ENCODE data around the gene ZNF554. TPM values are rescaled to one million over a fixed set of nuclear protein-coding genes. Genes with fewer than 3 reads are reported as not detected.
A peak's percentile ranks its signal among the peaks of the same experiment; 100 is the strongest.

ZNF554 gene
- total and polyA plus RNA-seq, 2 experiments from 2014 or later, result 2.0 to 7.5 TPM

DNA sequence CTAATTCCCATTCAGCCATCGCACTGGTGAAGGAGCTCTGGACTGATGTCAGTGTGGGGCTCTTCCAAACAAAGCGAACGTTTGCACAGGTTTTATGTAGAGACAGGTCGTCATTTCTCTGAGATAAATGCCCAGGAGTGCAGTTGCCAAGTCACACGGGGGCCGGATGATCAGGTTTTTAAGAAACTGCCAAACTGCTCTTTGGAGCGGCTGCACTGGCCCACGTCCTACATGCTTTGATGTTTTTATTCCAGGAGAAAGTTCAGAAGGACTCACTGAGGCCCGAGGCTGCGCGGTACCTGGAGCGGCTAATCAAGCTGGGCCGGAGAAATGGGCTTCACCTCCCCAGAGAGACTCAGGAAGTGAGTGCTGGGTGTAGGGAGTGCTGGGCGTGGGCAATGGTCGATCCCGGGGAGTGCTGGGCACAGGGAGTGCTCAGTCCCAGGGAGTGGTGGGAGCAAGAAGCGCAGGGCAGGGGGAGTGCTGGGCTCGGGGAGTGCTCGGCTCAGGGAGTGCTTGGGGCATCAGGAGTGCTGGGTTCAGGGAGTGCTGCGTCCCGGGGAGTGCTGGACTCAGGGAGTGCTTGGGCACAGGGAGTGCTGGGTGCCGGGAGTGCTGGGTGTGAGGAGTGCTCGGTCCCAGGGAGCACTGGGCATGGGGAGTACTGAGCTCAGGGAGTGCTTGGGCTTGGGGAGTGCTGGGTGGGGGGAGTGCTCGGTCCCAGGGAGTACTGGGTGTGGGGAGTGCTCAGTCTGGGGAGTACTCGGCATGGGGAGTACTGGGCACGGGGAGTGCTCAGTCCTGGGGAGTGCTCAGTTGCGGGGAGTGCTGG, 23.6 kb upstream of the ZNF554 start:
- no peak overlapping the region for H2AFZ ChIP-seq
- no peak overlapping the region for H3K4me3 Mint-ChIP-seq
- H3K27me3 Mint-ChIP-seq (ENCODE audit: insufficient read depth, low read depth, poor library complexity), result peaks cover 11% of the 10 kb centered on the region
- H3F3A ChIP-seq (replicated peaks; ENCODE audit: low read depth), result no peaks in the 10 kb centered on the region
- TF ChIP-seq ZNF331 (CRISPR knock-in tag; IDR thresholded peaks at IDR 0.05; ENCODE audit: low read depth) (no peak), JUNB (IDR thresholded peaks at IDR 0.05; ENCODE audit: unreplicated experiment) (no peak)
- TF ChIP-seq, protein P1, sequence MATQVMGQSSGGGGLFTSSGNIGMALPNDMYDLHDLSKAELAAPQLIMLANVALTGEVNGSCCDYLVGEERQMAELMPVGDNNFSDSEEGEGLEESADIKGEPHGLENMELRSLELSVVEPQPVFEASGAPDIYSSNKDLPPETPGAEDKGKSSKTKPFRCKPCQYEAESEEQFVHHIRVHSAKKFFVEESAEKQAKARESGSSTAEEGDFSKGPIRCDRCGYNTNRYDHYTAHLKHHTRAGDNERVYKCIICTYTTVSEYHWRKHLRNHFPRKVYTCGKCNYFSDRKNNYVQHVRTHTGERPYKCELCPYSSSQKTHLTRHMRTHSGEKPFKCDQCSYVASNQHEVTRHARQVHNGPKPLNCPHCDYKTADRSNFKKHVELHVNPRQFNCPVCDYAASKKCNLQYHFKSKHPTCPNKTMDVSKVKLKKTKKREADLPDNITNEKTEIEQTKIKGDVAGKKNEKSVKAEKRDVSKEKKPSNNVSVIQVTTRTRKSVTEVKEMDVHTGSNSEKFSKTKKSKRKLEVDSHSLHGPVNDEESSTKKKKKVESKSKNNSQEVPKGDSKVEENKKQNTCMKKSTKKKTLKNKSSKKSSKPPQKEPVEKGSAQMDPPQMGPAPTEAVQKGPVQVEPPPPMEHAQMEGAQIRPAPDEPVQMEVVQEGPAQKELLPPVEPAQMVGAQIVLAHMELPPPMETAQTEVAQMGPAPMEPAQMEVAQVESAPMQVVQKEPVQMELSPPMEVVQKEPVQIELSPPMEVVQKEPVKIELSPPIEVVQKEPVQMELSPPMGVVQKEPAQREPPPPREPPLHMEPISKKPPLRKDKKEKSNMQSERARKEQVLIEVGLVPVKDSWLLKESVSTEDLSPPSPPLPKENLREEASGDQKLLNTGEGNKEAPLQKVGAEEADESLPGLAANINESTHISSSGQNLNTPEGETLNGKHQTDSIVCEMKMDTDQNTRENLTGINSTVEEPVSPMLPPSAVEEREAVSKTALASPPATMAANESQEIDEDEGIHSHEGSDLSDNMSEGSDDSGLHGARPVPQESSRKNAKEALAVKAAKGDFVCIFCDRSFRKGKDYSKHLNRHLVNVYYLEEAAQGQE (IDR thresholded peaks at IDR 0.05; ENCODE audit: unreplicated experiment), result no peak
- peaks cover 74% of the 10 kb centered on the region for H3K36me3 Mint-ChIP-seq (ENCODE audit: low read depth)
- no peaks in the 10 kb centered on the region for H3K4me1 ChIP-seq (ENCODE audit: insufficient read depth)
- H3K27me3 ChIP-seq (ENCODE audit: insufficient read depth), result no peaks in the 10 kb centered on the region
- ATAC-seq, result no peak
- H3K9me2 ChIP-seq (ENCODE audit: insufficient read depth), result no peaks in the 10 kb centered on the region
- H4K20me1 ChIP-seq (replicated peaks; ENCODE audit: insufficient read depth), result peaks cover 16% of the 10 kb centered on the region; the same call in 1 of the 2 replicates
- H3K4me1 Mint-ChIP-seq, result peaks cover 6% of the 10 kb centered on the region; the same call in 1 of the 3 replicates
- DNase-seq (ENCODE audit: low spot score), result no peak
- no peaks in the 10 kb centered on the region for H3K9me3 Mint-ChIP-seq
- no peak overlapping the region for H3K4me2 ChIP-seq
- no peak overlapping the region for H3K4me3 ChIP-seq
- peaks cover 7% of the 10 kb centered on the region for H3K79me2 ChIP-seq (replicated peaks; ENCODE audit: insufficient read depth)
- 0 out of 2 replicates have a peak overlapping the region, but pooled peaks have one; percentile 48 for H3K27ac Mint-ChIP-seq
- peaks cover 11% of the 10 kb centered on the region for H3K36me3 ChIP-seq (ENCODE audit: insufficient read depth)
- H3K27ac ChIP-seq (ENCODE audit: low read depth), result no peak overlapping the region

DNA sequence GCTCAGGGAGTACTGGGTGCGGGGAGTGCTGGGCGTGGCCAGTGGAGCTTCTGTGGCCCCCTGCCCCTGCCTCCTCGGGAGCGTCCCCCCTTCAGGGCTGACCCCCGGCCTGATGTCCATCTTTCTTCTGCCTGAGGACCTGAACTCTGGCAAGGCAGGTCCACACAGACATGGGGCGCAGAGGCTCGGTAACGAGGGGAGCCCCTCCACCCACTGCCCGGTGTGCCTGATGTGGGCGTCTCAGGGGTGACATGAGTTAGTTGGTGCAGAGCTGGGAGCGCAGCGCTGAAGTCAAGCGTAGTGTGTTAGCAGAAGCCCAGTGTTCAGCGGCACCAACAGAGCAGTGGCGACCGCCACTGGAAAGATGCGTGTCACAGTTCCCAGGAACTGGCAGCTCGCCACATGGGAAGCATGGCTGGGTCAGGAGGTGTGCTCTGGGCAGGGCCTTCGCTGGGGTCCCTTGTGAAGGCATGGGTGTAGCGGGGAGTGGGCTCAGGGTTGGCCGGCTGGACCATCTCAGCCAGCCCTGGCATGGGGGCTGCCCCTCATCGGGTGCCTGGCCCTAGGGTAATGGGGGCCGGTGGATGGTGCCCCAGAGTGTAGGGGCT, 22.9 kb upstream of the ZNF554 start:
- Histone ChIP-seq H3F3A (replicated peaks; ENCODE audit: low read depth) (no peaks in the 10 kb centered on the region), H3K9me2 (ENCODE audit: insufficient read depth) (no peaks in the 10 kb centered on the region), H3K4me2 (no peak overlapping the region), H3K4me1 (ENCODE audit: insufficient read depth) (no peaks in the 10 kb centered on the region), H3K36me3 (ENCODE audit: insufficient read depth) (peaks cover 11% of the 10 kb centered on the region), H3K27me3 (ENCODE audit: insufficient read depth) (no peaks in the 10 kb centered on the region), H2AFZ (no peak overlapping the region), H3K79me2 (replicated peaks; ENCODE audit: insufficient read depth) (peaks cover 7% of the 10 kb centered on the region), H4K20me1 (replicated peaks; ENCODE audit: insufficient read depth) (peaks cover 16% of the 10 kb centered on the region; the same call in 1 of the 2 replicates), H3K27ac (ENCODE audit: low read depth) (no peak overlapping the region), H3K4me3 (no peak overlapping the region)
- TF ChIP-seq CREB1 (CRISPR knock-in tag; IDR thresholded peaks at IDR 0.05; ENCODE audit: low read depth), result no peak
- TF ChIP-seq, protein P1 (IDR thresholded peaks at IDR 0.05; ENCODE audit: unreplicated experiment), result no peak
- TF ChIP-seq NANOG (IDR thresholded peaks at IDR 0.05; ENCODE audit: borderline replicate concordance), result no peak
- H3K9me3 Mint-ChIP-seq, result no peaks in the 10 kb centered on the region
- H3K4me1 Mint-ChIP-seq, result peaks cover 6% of the 10 kb centered on the region; the same call in 1 of the 3 replicates
- H3K27me3 Mint-ChIP-seq (ENCODE audit: insufficient read depth, low read depth, poor library complexity), result peaks cover 11% of the 10 kb centered on the region
- H3K27ac Mint-ChIP-seq, result no peak overlapping the region
- no peak for ATAC-seq
- no peak for DNase-seq (ENCODE audit: low spot score)
- H3K36me3 Mint-ChIP-seq (ENCODE audit: low read depth), result peaks cover 77% of the 10 kb centered on the region
- no peak overlapping the region for H3K4me3 Mint-ChIP-seq

Data from GM23338 (cell line).